Adrenal gland (tissue), 12 donors: ENCODE results near the gene C3orf62. TPM values are rescaled to one million over a fixed set of nuclear protein-coding genes. Genes with fewer than 3 reads are reported as not detected.

Experiments used
- DNase-seq, 7 donors: peaks; one replicate each; pipeline ENCODE4 v3.0.0-alpha.2; 2019 to 2020
- H3K27ac ChIP-seq, 5 donors: fragments of 200-600 bp; sonication (generic) in 4 of 5; 1 replicate in 3 of 5; 2 replicates in 2 of 5; pipeline versions ENCODE4 v1.5.1 to v1.8.0; 2016 to 2020; ENCODE audit warnings: mild to moderate bottlenecking in 1 of 5
- H3K27me3 ChIP-seq: fragments of 200-600 bp; 2 replicates; pipeline ENCODE4 v1.8.0; 2021
- H3K36me3 ChIP-seq, 2 donors: fragments of 200-600 bp; replicated peaks in 1 of 2; 1 replicate in 1 of 2; 2 replicates in 1 of 2; pipeline versions ENCODE4 v1.5.1 to v1.8.0; 2018 to 2022
- H3K4me1 ChIP-seq, 2 donors: fragments of 200-600 bp; replicated peaks in 1 of 2; 1 replicate in 1 of 2; 2 replicates in 1 of 2; pipeline versions ENCODE4 v1.5.1 to v1.8.0; 2018 to 2021
- H3K4me3 ChIP-seq, 4 donors: fragments of 200-600 bp; sonication (generic) in 3 of 4; one replicate each; pipeline ENCODE4 v1.5.1; 2016 to 2018
- H3K9me3 ChIP-seq, 3 donors: fragments of 200-600 bp; sonication (generic) in 1 of 3; replicated peaks in 1 of 3; 1 replicate in 2 of 3; 2 replicates in 1 of 3; pipeline versions ENCODE4 v1.5.1 to v1.8.0; 2016 to 2021
- CTCF ChIP-seq, 6 experiments: fragments of 450-650 bp in 4 of 6; fragments of 200-600 bp in 2 of 6; sonication (generic) in 1 of 6; IDR thresholded peaks; 1 replicate in 5 of 6; 2 replicates in 1 of 6; pipeline versions ENCODE4 v1.5.1 to v1.8.0; 2016 to 2021; ENCODE audit warnings: antibody characterized with exemption in 6 of 6, mild to moderate bottlenecking in 2 of 6, moderate library complexity in 1 of 6
- POLR2A ChIP-seq, 2 donors: fragments of 450-650 bp; IDR thresholded peaks; one replicate each; pipeline ENCODE4 v1.6.1; 2017; ENCODE audit warnings: antibody characterized with exemption in 2 of 2, mild to moderate bottlenecking in 2 of 2, moderate library complexity in 1 of 2
- WGBS, 4 donors: extraction: QIAGEN DNeasy Blood & Tissue Kit in 2 of 4; methylation state at CpG; one replicate each; pipeline versions ENCODE4 v1.1.5 to v1.1.7; 2013 to 2017; 5-methylcytosine and 5-hydroxymethylcytosine counted together
- intact Hi-C, 2 donors: fragments of 100-400 bp; cut with DNase I; formaldehyde crosslinking; loops; one replicate each; pipeline versions ENCODE4 v1.14.1 to v1.15.0; 2022 to 2023
- polyA plus RNA-seq, 3 donors: library from polyadenylated mRNA; stranded (reverse); fragments of 200-250 nt in 2 of 3; fragments of 350-450 nt in 1 of 3; fragmentation: Illumina TruSeq in 1 of 3; extraction: RNeasy Lipid Tissue Mini Kit (QIAGEN cat#74804) in 1 of 3; gene quantifications; one replicate each; pipeline ENCODE4 v1.2.3, GENCODE V29; 2013 to 2014
- total RNA-seq, 9 donors: library from RNA; depleted of rRNA in 4 of 9; stranded (reverse); fragments of >200 nt in 4 of 9; fragments of 120-200 nt in 1 of 9; fragmentation: NEBNext Ultra II Directional in 1 of 9; extraction: Animal tissue kit (Norgen Biotek cat#: 25700) in 1 of 9; gene quantifications; one replicate each; pipeline versions ENCODE4 v1.1.0 to v1.2.4, GENCODE V29; 2013 to 2023
- donor health status: healthy with polysubstance abuse.
- donor health status: Bipolar disorder and iron deficiency.
- donor health status: DM: yes; HTN: yes; CAD: no.
- donor health status: DM: no; HTN: no; CAD: no.
- donor health status: DM: no; HTN: no; CAD: no.
- donor health status: DM: yes; HTN: yes; CAD: no.

The C3orf62 gene
- total and polyA plus RNA-seq, 12 donors = 3.4 to 17.9 (median 6.4) TPM

- no peak for TF ChIP-seq CTCF (IDR thresholded peaks at IDR 0.05)
- TF ChIP-seq POLR2A (IDR thresholded peaks at IDR 0.05) = no peak
- WGBS, 4 donors = 95 to 100% (median 96%) methylated on average over 1 of the region's 1 CpG
- no peak for DNase-seq
- intact Hi-C loops = no loop called here
- Histone ChIP-seq H3K4me3 (no peak overlapping the region), H3K27me3 (no peaks in the 10 kb centered on the region), H3K27ac (no peak overlapping the region), H3K4me1 (no peaks in the 10 kb centered on the region), H3K9me3 (no peaks in the 10 kb centered on the region), H3K36me3 (peaks cover 0 to 71% of the 10 kb centered on the region in 2 donors)
Observed at GRCh38 chr3:49313896-49314688, 37.1 kb upstream of the C3orf62 start.

- intact Hi-C loops = no loop called here
- Histone ChIP-seq H3K27me3 (no peaks in the 10 kb centered on the region), H3K4me1 (peaks cover 0 to 4% of the 10 kb centered on the region in 2 donors), H3K36me3 (peaks cover 0 to 70% of the 10 kb centered on the region in 2 donors), H3K9me3 (no peaks in the 10 kb centered on the region), H3K27ac (no peak overlapping the region), H3K4me3 (no peak overlapping the region)
- no peak for DNase-seq
- no peak for TF ChIP-seq POLR2A (IDR thresholded peaks at IDR 0.05)
- no peak for TF ChIP-seq CTCF (IDR thresholded peaks at IDR 0.05)
- WGBS, 4 donors = 89 to 95% (median 94%) methylated on average over 3 of the region's 3 CpGs
Observed at GRCh38 chr3:49311283-49311682, 34.3 kb upstream of the C3orf62 start.

GRCh38 chr3:49310677-49311076 is 33.6 kb upstream of the C3orf62 start:
- H3K4me3 ChIP-seq = no peak overlapping the region
- no peaks in the 10 kb centered on the region for H3K27me3 ChIP-seq
- DNase-seq = no peak
- peaks cover 0 to 70% of the 10 kb centered on the region in 2 donors for H3K36me3 ChIP-seq
- intact Hi-C loops = no loop called here
- peaks cover 0 to 4% of the 10 kb centered on the region in 2 donors for H3K4me1 ChIP-seq
- 88 to 100% (median 99%) methylated on average over 1 of the region's 1 CpG for WGBS, 4 donors
- H3K27ac ChIP-seq = no peak overlapping the region
- no peak for TF ChIP-seq POLR2A (IDR thresholded peaks at IDR 0.05)
- TF ChIP-seq CTCF (IDR thresholded peaks at IDR 0.05) = no peak
- H3K9me3 ChIP-seq = no peaks in the 10 kb centered on the region

GRCh38 chr3:49305608-49306007 is 28.6 kb upstream of the C3orf62 start:
- no peak overlapping the region for H3K4me3 ChIP-seq
- intact Hi-C loops = no loop called here
- H3K27ac ChIP-seq = no peak overlapping the region
- no peaks in the 10 kb centered on the region for H3K9me3 ChIP-seq
- no peak for DNase-seq
- peaks cover 0 to 4% of the 10 kb centered on the region in 2 donors for H3K4me1 ChIP-seq
- H3K36me3 ChIP-seq = peaks cover 0 to 96% of the 10 kb centered on the region in 2 donors
- no peak for TF ChIP-seq CTCF (IDR thresholded peaks at IDR 0.05)
- H3K27me3 ChIP-seq = no peaks in the 10 kb centered on the region
- WGBS, 4 donors = 89 to 96% (median 92%) methylated on average over 5 of the region's 5 CpGs
